HG03469 (cell line): Measurements from ENCODE around the gene SCN8A.

ENCODE experiments used
- ATAC-seq: cut with Tn5 transposase; IDR thresholded peaks from one replicate; pipeline ENCODE4 v1.9.1; 2021; ENCODE audit warnings: mild to moderate bottlenecking, moderate library complexity, moderate number of reproducible peaks; ENCODE audit not compliant: unreplicated experiment

Gene SCN8A

DNA sequence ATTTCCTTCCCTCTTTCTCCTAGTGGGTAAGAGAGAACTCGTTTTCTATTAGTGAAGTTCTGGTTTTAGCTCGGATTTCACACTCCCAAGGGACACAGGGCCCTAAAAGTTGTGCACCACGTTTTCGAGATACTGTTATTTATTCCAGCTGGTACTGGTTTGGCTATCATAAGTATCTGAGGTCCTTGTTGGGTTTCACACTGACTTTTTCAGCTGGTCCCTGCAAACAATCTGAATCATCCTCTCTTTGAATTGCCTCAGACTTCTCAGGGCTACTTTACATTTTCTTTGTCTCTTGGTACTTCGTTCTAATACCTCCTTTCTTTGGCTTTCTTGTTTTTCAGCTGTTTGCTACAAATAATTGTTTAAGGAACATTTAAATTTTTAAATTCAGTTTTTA lies 75.7 kb downstream of the SCN8A start:
- no peak for ATAC-seq

GRCh38 chr12:51667269-51667668 lies 76.2 kb downstream of the SCN8A start:
- no peak for ATAC-seq

- ATAC-seq, result no peak
These were observed 78.2 kb downstream of the SCN8A start for GRCh38 chr12:51669271-51669670.

DNA sequence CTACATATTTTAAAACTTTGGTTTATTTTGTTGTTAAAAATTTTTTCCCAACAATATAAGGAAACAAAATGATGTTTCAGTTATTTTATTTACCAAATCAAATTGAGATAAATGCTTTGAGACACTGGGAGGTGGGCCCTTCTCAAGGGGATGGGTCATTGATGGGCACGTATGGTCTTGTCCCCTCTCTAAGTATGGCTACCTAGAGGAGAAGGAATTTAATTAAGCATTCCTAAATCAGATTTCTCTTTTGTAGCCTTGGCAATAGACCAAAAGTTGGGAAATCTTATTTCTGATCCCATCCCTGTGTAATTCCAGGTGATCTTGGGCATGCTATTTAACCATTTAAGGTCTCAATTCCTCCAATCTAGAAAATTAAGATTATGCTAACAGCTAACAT lies 79.0 kb downstream of the SCN8A start:
- ATAC-seq, result no peak

- no peak for ATAC-seq
These were observed 81.3 kb downstream of the SCN8A start for GRCh38 chr12:51672334-51672733.

- ATAC-seq, result no peak
These were observed 84.2 kb downstream of the SCN8A start for GRCh38 chr12:51675071-51675803.

DNA sequence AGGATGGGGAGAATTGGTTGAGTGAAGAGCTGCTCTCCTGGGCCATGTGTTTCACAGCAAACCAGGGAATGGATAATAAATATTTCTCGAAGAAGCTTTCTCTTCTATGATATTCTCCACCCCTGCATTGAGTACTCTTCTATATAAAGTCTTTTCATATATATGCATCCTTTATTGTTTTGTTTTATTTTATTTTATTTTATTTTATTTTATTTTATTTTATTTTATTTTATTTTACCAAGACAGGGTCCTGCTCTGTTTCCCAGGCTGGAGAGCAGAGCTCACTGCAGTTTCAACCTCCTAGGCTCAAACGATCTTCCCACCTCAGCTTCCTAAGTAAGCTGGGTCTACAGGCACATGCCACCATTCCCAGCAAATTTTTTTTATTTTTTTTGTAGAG lies 85.8 kb downstream of the SCN8A start:
- no peak for ATAC-seq

GRCh38 chr12:51677284-51677968 lies 86.4 kb downstream of the SCN8A start:
- no peak for ATAC-seq

- no peak for ATAC-seq
These were observed 87.2 kb downstream of the SCN8A start for GRCh38 chr12:51678086-51678724.

- ATAC-seq, result no peak
These were observed 91.9 kb downstream of the SCN8A start for GRCh38 chr12:51682981-51683380.

- ATAC-seq, result no peak
These were observed 92.8 kb downstream of the SCN8A start for GRCh38 chr12:51683763-51684357.

DNA sequence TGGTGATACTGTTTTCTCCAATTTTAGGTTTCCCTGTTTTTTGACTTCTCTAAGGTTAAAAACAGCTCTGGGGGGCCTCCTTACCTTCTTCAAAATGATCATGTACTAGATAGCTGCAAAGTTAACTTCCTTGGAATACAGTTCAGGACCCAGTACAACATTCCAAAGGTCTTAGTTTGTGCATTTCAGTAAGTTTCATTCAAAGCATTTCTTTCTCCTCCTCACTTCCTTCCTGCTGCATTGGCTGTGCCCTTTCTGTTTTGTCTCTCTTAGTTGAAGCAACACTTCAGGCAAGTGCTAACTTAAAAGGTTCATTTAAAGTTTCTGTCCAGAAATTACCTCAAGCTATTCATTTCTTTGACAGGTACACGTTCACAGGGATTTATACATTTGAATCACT lies 95.7 kb downstream of the SCN8A start:
- no peak for ATAC-seq

DNA sequence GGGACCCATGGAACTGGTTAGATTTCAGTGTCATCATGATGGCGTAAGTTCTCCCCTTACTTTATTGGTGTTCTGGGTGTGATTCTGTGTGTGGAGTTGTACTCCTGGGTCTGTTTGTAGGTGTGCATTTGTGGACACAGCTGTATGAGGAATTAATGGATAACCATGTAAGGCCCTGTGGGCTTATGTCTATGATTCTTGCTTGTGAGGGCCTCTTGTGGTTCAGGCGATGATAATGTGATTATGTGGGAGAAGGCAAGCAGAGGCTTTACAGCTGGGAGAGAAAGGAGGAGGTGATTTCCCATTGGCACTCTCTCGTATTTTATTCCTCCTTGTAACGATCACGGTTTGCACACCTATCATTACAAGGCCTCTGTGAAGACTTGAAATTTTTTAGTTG lies 96.1 kb downstream of the SCN8A start:
- ATAC-seq, result no peak

GRCh38 chr12:51687614-51688013 lies 96.6 kb downstream of the SCN8A start:
- ATAC-seq, result no peak

- ATAC-seq, result no peak
These were observed 99.0 kb downstream of the SCN8A start for GRCh38 chr12:51689983-51690382.

GRCh38 chr12:51692016-51692415 lies 101.0 kb downstream of the SCN8A start:
- no peak for ATAC-seq

DNA sequence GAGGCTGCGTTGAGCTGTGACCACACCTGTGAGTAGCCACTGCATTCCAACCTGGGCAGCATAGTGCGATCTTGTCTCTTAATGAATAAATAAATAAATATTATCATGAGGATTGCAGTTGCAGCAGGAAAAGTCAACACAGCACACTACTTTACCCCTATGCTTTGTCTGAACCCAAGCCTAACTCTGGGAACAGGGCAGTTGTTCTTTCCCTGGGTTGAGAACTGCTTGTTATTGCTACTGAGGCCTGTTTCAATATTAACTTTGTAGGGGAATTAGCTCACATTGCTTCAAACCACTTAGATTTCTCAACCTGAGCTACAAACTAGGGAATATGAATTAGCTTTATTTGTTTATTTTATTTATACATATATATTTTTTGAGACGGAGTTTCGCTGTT lies 102.5 kb downstream of the SCN8A start:
- no peak for ATAC-seq

DNA sequence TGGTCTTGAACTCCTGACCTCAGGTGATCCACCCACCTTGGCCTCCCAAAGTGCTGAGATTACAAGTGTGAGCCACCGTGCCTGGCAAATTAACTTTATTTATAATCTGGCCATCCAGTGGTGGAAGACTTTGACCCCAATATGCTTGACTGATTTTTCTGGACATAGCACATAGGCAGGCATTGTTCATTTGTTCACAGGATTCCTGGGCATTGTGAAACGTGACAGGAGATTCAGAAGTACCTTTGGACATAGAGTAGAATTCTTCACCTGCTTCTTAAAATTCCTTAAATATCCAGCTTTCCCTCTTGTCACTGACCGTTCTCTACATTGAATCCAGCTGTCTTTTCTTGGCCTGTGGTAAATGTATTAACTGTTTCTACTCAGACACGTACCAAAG lies 103.1 kb downstream of the SCN8A start:
- ATAC-seq, result no peak

GRCh38 chr12:51695241-51696010 lies 104.4 kb downstream of the SCN8A start:
- no peak for ATAC-seq

- ATAC-seq, result no peak
These were observed 108.2 kb downstream of the SCN8A start for GRCh38 chr12:51699219-51699618.

DNA sequence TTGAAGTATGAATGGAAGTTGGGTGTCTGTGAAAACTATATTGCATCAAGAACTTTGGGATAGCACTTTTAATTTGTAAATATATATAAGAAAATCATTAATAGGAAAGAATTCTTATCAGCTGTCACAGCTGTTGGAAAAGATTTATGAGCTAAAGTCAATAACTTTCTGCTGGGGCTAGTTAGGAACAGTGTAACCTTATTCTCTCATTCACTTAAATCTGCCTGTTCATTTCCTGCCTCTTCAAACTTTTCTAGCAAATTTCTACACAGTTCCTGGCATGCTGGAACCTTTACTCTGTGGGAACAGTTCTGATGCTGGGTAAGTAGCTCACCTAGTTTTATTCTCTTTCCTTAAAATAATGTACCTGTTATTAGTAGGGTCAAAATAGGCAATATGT lies 109.9 kb downstream of the SCN8A start:
- no peak for ATAC-seq
